Measurements from ENCODE around the gene CBARP.

Gene CBARP

DNA sequence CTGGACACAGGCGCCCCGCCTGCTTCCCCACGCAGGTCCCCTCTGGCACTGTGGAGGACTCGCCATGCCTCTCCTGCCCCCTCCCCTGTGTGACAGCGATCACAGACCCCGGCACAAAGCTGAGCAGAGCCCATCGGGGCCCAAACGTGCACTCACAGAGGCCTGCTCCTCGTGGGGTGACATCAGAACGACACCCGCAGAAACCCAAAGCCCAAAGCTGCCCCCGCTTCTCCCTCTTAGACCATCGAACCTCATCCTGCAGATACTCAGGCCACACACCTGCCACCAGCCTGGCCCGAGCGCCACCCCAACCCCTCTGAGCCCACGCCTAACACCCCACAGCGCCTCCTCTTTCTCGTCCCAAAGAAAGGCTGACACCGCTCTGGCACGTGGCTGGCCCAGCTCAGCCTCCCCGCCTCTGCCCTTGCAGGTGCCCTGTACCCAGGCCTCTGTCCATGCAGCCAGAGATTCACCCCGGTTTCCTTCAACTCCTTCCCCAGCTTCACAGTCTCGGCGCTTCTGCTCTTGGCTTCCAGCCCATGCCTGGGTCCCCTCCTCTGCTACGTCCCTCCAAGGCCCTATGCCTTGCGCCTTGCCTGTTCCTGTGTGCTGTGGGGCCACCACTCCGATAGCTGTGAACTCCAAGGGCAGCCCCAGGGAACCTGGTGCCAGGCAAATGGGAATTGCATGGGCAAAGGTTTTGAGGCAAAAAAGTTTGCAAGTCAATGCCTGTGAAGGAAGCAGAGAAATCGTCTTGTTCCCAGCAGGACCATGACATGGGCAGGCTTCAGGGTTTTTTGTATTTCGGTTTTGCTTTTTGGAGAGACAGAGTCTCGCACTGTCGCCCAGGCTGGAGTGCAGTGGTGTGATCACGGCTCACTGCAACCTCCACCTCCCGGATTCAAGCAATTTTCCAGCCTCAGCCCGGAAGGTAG is 831 bp upstream of the CBARP start:
- no peak for DNase-seq

DNA sequence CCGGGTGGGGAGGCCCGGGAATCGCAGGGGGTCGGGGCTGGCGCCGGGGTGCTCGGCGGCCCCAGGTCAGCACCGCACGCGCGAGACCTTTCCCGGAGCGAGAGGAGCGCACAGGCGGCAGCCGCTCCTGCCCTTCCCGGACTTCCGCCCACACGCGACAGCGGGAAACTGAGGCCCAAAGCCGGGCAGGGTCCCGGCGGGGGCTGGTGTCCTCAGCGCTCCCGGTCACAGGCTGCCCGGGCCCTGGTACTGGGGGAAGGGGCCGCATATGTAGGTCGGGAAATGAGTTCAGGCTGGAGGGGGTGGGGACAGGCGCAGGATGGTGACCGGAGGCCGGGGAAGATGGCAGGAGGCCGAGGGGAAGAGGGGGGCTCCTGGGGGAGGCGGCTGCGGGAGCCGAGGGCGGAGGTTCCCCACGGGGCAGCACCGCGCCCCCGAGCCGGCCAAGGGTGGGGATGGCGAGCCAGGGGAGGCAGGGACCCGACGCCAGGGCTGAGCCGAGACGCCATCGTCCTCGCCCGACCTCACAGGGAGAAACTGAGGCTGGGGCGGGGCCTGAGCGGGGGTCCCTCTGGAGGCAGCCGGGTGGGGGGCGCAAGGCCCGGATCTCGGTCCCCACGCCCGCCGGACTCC is 662 bp downstream of the CBARP start:
- no peak for DNase-seq

DNA sequence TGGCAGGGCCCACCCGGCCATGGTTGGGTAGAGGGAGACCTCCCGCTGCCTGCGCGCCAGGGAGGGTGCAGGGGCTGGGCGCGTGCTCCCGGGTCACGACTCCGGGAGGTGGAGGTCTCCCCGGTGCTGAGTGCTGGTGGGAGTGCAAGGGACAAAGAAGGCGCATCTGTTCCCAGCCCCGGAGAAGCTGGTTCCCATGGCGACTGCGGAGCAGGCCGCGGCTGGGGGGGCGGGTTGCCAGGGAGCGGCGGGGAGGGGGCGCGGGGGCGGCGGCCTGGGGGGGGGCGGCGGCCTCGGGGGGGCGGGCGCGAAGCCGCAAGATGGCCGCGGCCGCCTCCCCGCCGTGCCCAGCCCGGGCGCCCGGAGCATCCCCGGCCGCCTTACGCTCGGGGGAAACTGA is 1.2 kb downstream of the CBARP start:
- no peak for DNase-seq

DNA sequence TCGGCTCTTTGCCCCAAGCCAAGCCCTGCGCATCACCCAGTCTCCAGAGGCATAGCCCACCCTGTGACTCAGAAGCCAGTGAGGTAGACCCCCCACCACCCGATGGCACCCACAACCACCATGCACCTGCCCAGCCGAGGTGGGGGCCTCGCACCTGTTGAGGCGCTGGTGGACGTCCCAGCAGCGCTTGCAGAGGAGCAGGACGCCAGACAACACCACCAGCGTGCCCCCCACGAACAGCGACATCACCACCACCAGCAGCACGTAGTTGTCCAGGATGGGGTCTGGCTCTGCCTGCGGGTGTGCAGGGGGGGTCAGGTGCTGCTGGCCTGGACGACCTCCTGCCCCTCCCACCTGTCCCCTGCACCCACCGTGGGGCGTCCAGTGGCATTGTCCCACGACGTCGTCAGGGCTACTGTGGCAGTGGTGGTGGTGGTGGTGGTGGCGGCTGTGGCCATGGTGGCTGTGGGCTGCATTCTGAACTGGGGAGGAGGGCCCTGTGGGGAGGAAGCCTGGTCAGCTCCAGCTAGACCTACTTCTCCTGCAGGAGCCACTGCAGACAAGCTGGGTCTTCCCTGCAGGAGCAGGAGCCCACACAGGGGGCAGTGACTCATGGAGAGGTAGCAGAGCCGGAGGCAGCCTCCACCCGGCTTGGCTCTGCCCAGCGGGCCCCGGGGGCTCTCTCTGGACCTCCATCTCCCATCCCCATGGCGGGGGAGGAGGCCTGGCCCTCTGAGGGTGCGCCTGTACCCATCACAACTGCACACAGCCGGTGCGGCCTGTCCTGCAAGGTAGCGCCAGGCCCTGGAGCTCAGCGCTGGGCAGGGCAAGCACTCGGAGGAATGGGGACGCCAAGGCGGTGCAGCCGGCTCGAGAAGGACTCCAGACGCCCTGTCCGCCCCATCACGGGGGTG is 1.9 kb downstream of the CBARP start:
- DNase-seq, result no peak

DNA sequence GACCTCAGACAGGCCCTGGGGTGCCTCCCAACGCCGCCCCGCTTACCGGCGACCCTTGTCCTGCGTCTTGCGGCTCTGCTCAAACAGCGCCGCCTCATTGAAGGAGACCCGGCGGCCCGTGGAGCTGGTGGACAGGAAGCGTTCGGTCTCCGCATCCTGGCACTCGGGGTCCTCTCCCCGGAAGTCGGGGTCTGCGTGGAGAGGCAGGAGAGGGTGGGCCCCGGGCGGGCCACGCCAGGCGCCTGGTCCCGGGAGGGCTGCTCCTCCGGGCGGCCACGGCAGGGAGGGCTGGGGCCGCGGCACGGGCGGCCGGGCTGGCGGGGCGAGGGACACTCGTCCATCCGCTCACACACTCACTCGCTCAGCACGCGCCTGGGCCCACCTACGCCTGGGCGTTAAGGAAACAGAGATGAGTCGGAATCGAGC is 2.8 kb downstream of the CBARP start:
- no peak for DNase-seq

DNA sequence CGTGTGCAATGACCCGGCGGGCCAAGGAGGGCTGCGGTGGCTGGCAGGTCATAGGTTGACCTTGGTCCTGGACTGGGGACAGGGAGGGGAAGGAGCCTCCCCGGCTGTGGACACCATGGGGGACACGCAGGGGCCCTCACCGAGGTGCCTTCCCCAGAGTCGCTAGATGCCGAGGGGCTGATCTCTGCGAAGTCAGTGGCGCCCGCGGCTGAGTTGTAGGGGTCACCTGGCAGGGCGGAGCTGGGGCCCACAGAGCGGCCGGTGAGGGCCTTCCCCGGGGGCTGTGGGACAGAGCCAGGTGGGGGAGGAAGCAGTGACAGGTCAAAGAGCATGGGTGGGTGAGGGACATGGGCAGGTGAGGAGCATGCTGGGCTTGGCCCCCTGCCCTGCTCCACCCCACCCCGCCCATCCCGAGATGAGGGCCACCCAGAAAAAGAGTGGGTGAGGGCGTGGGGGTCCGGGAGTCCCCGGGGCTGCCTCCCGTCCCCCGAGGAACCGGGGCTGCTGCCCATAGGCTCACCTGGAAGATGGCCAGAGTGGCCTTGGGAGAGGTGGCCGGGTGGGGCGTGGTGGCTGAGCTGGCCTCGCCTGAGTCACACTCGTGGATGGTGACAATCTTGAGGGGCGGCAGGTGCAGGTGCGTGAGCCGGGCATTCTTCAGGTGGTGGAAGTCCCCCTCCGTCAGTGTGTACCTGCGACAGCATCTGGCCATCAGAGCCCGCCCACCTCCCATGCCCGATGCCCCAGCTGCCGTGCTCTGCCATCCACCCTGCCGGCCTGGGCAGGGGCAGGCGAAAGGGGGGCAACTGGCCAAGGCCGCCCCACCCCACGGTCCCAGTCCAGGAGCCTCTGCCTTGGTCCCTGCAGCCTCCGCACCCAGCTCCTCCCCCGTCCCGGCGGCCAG is 3.5 kb downstream of the CBARP start:
- no peak for DNase-seq

DNA sequence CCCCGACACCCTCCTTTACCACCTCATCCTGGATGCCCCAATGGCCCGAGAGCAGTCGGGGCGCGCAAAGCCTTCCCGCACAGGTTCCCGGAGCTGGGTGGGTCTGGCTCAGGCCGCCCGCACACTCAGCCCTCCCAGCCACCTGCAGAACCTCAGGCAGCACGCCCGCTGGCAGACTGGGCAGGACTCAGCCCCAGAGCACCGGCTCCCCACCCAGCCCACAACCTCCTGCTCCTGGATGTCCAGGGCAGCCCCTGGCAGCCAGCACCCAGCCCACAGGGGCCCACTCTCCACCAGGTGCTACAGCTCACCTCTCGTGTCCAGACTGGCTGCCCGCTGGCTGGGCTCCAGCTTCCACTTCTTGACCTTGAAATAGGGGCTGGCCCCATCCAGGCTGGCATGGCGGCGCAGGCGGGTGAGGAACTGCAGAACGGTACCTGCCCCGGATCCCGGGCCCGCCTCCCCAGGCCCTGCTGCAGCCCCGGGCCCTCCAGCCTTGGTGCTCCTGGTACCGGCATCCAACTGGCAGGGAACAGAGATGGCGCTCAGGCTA is 4.6 kb downstream of the CBARP start:
- DNase-seq, result no peak

DNA sequence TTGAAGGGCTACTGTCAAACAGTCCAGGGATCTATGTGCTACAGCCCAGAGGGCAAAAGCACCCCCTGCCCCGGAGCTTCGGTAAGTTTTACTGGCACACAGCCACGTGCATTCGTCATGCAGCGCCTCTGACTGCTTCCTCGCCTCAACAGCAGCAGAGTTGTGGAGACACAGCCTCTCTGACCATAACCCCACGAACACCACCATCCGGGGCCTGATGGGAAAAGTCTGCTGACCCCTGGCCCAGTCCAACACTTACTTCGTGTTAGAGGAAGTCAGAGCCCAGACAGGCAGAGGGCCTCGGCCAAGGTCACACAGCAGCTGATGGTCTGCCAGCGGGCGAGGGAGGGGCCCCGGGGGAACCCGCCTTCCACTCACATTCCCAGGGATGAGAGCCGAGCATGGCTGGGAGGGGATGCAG is 5.1 kb downstream of the CBARP start:
- DNase-seq, result no peak

DNA sequence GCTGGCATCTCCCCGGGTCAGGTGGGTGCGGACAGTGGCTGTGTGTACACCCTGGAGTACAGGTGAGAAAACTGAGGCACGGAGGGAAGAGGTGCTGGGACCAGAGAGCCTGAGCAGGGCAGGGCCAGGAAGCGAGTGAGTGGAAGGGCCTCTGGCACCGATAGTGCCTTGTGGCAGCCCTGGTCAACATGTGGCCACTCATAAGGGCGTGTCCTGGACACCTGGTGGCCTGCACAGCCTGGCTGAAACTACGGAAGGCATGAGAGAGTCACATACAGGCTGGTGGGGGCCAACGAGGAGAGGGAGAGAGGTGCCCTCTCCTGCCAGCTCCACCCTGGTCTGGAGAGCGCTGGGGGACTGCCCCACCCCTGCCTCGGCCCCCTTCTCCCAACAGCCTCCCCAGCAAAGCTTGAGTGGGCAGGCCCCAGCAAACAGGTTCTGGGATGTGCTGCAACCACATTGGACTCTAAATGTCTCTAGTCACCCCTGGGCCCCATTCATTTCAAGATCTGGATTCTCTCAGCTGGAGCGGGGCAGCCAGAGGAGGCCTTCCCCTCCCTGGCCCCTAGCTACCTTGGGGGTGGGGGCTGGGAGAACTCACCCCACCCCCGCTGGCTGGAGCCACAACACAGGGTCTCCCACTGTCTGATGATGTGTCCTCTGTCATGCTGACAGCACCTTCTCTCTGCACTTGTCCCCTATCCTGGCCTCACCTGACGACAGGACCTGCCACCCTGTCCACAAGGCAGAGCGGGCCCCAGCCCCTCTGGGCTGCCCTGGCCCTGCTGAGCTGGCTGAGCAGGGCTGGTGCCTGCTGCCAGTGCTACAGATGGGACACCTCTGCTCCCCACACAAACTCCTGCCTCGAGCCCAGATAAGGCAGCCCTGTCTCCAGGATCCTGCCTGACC is 5.8 kb downstream of the CBARP start:
- DNase-seq, result no peak

DNA sequence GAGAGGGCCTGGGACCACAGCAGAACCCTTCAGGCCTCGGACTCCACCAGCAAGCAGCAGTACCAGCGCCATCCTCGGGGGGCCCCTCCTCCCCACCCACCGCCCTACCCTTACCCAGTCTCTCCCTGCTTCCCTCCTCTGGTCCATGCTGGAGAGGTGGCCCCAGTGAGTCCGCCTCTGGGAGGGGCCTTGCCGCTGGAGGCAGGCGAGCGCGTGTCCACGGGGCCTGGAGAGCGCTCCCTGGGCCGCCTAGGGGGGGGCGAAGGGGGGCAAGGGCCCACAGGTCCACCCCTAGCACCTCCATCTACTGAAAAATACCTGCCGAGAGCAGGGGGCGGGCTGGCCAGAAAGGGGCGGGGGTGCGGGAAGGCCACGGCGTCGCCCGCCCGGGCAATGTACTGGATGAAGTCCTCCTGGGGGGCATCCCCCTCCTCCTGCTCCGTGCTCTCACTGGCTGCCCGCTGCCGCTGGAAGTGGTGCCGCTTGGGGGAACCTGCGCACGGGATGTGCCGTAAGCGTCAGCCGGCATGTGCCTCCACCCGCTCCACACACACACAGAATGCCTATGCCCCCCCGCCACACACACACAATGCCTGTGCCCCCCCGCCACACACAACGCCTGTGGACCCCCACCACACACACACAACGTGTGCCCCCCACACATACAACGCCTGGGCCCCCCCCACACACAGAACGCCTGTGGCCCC is 6.9 kb downstream of the CBARP start:
- no peak for DNase-seq

DNA sequence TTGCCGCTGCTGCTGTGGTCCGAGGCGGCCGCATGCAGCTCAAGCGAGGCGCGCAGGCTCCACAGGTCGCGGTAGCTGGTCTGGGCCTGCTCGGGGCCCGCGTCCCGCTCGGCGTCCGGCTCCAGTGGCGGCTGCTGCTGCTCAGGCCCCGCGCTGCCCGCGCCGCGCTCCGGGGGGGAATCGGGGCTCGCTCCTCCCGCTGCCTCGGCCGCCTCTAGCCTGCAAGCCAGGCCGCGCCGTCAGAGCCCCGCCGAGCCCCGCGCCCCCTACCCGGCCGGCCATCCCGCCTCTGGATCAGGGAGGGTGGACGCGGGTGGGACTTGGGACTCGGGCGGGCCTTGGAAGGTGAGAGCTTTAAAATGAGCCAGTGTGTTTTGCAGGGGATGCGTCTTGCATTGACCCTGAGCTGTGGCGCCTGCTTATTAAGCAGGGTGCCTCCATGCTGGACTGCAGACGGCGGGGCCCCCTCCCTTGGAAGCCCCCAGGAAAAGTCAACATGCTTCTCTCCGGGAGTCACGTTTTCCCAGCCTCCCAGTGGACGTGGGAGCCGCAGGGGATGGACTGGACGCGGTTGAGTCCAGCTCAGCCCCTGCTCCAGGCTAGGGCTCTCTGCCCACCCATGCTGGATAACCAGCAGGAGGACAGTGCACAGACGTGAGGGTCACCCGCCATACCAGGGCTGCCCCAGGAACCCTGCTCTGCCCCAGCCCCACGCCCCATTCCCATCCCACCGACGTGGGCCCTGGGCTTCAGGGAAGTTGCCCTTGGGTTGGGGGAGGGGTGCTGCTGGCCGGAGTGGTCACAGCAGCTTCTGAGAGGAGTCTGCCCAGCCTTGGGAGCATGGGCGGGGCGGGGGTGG is 7.7 kb downstream of the CBARP start:
- DNase-seq, result no peak

DNA sequence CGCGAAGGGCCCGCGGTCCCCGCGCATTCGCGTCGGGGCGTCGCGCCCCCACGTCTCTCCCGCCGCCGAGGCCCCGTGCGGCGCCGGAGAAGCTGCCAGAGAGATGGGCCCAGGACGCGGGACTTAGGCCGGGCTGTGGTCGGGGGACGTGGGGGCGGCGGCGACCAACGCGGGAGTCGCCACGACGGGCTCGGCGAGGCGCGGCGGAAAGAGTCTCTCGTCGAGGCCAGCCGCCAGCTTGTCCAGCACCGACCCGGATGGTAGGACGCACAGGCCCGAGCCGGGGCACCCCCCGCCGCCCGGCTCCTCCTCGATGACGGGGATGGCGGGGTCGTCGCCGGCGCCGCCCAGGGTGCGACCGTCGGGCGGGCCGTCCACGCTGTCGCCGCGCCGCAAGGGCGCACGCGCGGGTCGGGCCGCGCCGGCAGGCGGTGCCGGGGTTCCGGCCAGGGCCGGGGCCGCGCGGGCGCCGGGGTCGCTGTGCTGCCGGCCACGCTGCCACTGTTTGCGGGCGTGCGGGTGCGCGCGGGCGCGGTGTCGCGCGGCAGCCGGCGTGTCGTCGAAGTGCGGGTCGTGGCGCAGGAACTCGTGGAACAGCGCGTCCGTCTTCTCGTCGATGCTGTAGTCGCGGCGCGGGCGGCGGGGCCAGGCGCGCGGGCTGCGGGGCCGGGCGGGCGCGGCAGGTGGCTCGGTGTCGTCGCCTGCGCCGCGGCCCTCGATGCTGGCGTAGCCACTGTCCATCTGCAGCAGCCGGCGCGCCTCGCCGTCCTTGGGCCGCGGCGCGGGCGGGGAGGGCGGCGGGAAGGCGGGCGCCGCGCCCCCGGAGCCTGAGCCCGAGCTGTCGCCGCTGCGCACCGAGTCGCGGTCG is 8.5 kb downstream of the CBARP start:
- no peak for DNase-seq

DNA sequence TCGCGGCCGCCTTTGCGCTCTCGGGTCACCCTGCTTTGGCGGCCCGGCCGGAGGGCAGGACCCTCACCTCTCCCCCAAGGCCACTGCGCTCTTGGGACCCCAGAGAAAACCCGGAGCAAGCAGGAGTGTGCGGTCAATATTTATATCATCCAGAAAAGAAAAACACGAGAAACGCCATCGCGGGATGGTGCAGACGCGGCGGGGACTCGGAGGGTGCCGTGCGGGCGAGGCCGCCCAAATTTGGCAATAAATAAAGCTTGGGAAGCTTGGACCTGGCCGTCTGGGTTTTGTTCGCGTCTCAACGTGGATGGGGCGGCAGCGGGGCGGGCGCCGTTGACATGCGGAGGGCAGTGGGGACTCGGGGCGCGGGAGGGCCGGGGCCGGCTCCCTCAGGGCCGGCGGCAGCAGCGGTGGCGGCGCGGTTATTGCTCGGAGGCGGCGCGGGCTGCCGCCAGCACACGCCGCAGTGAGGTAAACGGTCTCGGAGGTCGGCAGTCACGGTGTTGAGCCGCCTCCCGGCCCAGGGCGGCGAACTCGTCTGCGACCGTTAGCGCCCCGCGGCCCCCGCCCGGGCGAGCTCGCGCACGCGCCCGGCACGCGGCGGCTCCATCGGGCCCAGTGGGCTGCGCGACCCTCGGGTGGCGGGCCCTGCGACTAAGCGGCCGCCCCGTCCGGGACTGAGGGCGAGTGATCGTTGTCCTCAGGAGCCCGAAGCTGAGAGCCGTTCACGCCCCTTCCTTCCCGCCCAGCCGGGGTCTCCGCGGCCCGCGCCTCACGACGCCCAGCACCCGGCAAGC is 9.4 kb downstream of the CBARP start:
- DNase-seq, result no peak

DNA sequence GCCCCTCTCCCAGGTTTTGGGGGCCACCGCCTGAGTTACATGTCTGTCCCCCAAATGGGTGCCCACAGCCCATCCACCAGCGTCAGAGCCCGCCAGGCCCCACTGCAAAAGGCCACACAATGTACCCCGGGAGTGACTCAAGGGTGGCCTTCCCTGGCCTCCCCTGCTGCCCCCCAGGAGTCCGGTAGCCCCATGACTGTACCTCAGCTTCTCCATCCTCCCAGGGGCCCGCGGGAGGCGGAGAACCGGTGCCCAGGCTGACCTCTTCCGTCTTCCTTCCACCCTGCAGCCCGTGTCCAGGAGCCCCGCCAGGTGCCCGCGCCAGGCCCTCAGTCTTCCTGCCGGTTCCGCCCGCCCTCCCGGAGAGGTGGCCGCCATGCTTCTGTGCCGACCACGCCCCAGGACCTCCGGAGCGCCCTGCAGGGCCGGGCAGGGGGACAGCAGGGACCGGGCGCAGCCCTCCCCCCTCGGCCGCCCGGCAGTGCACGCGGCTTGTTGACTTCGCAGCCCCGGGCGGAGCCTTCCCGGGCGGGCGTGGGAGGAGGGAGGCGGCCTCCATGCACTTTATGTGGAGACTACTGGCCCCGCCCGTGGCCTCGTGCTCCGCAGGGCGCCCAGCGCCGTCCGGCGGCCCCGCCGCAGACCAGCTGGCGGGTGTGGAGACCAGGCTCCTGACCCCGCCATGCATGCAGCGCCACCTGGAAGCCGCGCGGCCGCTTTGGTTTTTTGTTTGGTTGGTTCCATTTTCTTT is 10.3 kb downstream of the CBARP start:
- no peak for DNase-seq

DNA sequence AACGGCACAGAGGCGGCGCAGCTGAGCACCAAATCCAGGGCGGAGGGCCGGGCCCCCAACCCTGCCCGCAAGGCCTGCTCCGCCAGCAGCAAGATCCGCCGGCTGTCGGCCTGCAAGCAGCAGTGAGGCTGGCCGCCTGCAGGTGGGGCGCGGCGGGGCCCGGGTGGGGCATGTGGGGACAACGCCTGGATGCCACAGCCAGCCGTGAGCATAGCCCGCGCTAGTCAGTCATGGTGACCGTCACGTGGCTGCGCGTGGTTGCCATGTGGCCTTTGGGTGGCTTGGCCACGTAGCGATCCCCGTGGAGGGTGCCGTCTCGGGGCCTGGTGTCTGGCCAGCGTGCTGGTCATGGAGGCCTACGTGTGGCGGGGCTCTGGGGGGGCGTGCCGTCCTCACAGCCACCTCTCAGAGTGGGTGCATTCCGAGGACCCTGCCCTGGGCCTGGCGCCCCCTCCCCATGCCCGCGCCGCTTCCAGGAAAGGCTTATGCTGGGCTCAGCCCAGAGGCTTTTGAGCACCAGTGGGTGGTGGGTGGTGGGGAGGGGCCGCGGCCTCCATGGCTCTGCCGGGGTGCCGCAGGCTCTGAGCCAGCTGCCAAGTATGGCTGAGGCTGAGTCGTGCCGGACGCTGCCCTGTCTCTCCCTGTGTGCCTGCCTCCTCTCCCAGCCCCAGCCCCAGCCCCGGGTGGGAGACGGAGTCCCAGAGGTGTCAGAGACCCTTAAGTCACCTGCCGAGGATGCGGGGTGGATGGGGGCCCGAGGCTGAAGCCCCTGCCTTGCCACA is 11.1 kb downstream of the CBARP start:
- DNase-seq, result no peak

DNA sequence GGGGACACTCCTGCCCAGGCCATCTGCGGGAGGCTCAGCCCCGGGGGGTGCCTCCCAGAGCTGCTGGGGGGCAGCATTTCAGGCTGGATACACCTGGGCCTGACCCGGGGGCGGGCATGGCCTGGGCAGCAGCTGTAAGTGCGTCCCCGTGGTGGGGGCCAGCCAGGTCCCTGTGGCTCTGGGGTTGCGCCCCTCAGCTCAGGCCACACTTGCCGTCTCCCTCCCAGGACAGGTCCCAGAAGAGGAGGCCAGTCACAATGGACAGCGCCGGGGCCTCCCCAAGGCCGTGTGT is 11.6 kb downstream of the CBARP start:
- no peak for DNase-seq

All from NCI-H2029 treated with DMSO at 0.1 percent for 48 hours (cell line).